Fibroblast of peridontal ligament (primary cell): ENCODE measurements around the gene HCFC2.
"Not testable (repeated sequence)": the region's sequence is repeated elsewhere in the genome, so short reads cannot be mapped to it uniquely, and the experiment has no call there.

Source experiments
- DNase-seq: peaks from one replicate; pipeline ENCODE4 v3.0.0-alpha.2; 2010; ENCODE audit errors: extremely low read depth

HCFC2 gene

DNA sequence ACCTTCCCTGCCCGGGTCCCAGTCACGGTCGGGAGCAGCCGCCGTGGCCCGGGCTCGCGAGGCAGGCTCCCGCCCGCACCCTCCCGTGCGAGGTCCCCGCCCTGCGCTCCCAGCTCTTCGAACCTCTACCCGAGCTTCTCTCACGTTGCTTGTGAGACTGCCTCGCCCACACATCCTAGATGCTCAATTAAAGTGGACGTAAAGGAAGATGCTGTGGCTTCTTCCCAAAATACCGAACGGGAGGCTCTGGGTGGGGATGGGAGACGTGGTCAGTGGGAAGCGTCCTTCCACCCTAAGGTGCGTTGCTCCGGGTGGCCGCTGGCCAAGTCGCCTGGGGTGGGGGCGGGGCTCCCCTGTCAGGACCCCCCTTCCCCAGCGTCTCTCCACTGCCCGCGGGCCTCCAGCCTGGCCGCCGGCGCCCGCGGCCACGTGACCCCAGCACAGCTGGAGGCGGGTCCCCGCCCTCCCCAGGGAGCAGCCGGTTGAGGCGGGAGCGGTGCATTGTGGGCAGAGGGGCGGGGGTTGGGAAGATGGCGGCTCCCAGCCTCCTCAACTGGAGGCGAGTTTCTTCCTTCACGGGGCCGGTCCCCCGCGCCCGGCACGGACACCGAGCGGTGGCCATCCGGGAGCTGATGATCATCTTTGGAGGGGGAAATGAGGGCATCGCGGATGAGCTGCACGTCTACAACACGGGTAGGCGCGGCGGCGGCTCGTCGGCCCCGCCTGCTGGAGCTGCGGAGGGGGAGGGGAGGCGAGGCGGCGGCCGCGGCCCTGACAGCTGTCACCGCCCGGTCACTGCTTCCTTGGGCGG is at the start of gene HCFC2:
Gene HCFC2, plus strand, starts transcription at position 501 of the 811 bp plus-strand sequence. Its CDS starts 30 bp downstream, at position 531.
- peak; percentile 81 for DNase-seq

DNA sequence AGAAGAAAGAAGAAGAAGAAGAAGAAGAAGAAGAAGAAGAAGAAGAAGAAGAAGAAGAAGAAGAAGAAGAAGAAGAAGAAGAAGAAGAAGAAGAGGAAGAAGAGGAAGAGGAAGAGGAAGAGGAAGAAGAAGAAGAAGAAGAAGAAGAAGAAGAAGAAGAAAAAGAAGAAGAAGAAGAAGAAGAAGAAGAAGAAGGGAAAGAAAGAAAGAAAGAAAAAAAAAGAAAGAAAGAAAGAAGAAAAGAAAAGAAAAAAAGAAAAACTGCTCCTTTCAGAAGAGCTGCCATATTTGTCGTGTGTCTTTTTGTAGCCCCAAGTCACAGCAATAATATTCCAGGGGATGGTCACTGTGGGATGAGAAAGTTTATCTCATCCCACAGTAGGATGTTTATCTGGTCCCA is 42.5 kb upstream of the HCFC2 start:
- DNase-seq: not testable (repeated sequence)

DNA sequence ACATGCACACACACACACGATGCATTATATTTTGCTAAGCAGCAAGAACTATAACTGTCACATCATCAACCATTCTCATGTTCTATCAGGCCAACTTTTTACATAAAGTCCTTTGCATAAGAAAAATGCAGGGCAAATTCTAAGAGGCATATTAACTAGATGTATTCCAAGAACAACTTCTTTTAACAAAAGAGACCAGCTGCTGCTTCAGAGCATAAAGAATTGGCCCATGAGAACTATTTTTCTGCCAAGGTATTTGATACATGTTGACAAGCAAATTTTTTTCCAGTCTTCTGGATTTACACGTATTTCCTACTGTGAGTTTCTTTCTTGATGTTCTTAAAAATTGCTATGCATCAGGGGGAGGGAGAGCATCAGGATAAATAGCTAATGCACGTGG is 41.5 kb upstream of the HCFC2 start:
- peak; percentile 16 for DNase-seq

- DNase-seq: no peak
Measured at GRCh38 chr12:104023710-104024109, 40.6 kb upstream of the HCFC2 start.

- no peak for DNase-seq
Measured at GRCh38 chr12:104024348-104024747, 40.0 kb upstream of the HCFC2 start.

DNA sequence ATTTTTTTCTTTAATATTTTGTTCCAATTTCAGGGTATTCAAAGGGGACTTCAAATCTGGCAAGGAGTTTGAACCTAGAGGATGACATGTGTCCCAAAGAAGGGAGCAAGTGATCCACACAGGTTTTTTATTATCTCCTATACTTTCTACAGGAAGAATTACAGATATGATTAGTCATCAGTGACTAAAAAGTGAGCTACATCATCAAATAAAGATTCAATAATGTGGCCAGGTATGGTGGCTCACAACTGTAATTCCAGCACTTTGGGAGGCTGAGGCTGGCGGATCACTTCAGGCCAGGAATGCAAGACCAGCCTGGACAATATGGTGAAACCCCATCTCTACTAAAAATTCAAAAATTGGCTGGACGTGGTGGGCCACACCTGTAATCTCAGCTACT is 38.6 kb upstream of the HCFC2 start:
- DNase-seq: no peak

GRCh38 chr12:104026841-104027599 is 37.3 kb upstream of the HCFC2 start:
- no peak for DNase-seq

- not testable (repeated sequence) for DNase-seq
Measured at GRCh38 chr12:104030596-104030995, 33.7 kb upstream of the HCFC2 start.

DNA sequence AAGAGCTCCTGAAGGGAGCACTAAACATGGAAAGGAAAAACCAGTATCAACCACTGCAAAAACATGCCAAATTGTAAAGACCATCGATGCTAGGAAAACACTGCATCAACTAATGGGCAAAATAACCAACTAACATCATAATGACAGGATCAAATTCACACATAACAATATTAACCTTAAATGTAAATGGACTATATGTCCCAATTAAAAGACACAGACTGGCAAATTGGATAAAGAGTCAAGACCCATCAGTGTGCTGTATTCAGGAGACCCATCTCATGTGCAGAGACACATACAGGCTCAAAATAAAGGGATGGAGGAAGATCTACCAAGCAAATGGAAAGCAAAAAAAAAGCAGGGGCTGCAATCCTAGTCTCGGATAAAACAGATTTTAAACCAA is 28.2 kb upstream of the HCFC2 start:
- DNase-seq: not testable (repeated sequence)

DNA sequence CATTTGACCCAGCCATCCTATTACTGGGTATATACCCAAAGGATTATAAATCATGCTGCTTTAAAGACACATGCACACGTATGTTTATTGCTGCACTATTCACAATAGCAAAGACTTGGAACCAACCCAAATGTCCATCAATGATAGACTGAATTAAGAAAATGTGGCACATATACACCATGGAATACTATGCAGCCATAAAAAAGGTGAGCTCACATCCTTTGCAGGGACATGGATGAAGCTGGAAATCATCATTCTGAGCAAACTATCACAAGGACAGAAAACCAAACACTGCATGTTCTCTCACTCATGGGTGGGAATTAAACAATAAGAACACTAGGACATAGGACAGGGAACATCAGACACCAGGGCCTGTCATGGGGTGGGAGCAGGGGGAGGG is 24.6 kb upstream of the HCFC2 start:
- not testable (repeated sequence) for DNase-seq

- DNase-seq: no peak
Measured at GRCh38 chr12:104042580-104042979, 21.8 kb upstream of the HCFC2 start.

- no peak for DNase-seq
Measured at GRCh38 chr12:104044158-104044557, 20.2 kb upstream of the HCFC2 start.

- no peak for DNase-seq
Measured at GRCh38 chr12:104046306-104046705, 18.0 kb upstream of the HCFC2 start.

DNA sequence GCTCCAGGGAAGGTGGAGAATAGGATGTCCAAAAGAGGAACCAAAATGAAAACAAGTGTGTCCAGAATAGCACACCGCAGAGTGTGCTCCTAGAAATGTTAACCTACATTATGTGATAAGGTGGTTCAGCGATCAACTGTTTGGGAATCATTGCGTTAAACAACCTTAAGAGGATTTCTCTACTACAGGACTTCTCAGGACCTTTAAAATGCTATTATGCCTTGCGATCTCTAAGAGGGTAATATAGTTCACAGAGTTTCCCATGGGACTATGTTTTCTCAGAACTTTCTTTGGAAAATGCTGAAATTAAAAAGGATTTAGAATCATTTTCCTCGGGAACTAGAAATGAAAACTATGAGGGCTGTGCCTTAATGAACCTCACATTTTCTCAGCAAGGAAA is 16.2 kb upstream of the HCFC2 start:
- DNase-seq: no peak

GRCh38 chr12:104048811-104049210 is 15.5 kb upstream of the HCFC2 start:
- peak; percentile 46 for DNase-seq

GRCh38 chr12:104049278-104049902 is 14.9 kb upstream of the HCFC2 start:
- peak; percentile 81 for DNase-seq

DNA sequence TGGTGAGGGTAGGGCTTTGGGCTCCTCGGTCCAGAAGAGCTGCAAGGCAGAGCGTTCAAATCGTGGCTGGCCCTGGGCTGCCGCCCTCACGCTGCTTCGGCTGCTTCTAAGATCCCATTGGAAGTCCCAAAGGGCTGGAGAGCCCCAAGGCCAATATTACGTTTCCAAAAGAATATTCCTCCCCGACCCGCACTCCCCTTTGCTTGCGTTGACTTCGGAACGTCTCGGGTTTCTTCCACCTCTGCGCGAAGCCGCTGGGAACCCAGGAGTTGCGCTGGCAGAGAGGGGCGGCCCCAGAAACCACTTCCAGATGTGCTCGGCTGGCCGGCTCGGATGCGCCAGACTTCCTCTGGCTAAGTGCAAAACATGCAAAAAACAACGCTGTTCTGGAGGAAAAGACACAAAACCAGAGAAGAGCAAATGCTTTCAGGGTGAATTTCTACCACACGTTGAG is 14.4 kb upstream of the HCFC2 start, which contains the start of gene GLT8D2:
Gene GLT8D2, minus strand, starts transcription at position 285 of the 454 bp plus-strand sequence. CDS start 30,539 bp downstream, outside the sequence.
- peak; percentile 93 for DNase-seq

DNA sequence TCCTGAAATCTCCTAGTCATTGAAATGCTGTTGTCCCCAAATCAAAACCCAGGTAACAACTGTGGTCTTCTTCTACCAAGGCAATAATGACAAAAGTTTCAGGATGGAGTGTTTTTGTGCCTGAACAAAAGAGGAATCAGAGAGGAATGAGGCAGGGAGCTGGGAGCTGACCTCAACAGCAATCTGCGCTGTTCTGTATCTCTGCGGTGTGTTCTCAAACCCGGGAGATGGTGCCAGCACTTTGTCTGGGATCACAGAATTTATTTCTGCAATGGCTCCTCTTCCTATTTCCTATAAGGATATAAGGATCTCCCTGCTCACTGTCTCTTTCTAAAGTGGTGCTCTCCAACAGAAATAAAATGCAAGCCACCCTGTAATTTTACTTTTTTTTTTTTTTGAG is 13.9 kb upstream of the HCFC2 start:
- DNase-seq: peak; percentile 39

GRCh38 chr12:104054681-104055346 is 9.5 kb upstream of the HCFC2 start:
- no peak for DNase-seq

- peak; percentile 79 for DNase-seq
Measured at GRCh38 chr12:104055686-104056388, 8.5 kb upstream of the HCFC2 start.

GRCh38 chr12:104056419-104056972 is 7.8 kb upstream of the HCFC2 start:
- peak; percentile 79 for DNase-seq
